Activated CD4-positive, CD25-positive, alpha-beta regulatory T cell treated with anti-CD3 and anti-CD28 coated beads, Interleukin-2, amount 50 U/mL, for 16 hours (primary cell): ENCODE results near the gene STRA6.

Experiments
- DNase-seq: peaks from one replicate; pipeline ENCODE4 v3.0.0-alpha.2; 2020; ENCODE audit warnings: low read depth, low spot score

STRA6 gene

GRCh38 chr15:74226761-74227540 is 24.4 kb upstream of the STRA6 start:
- no peak for DNase-seq

- no peak for DNase-seq
These were observed 23.3 kb upstream of the STRA6 start for GRCh38 chr15:74225928-74226327.

GRCh38 chr15:74222240-74223119 is 19.9 kb upstream of the STRA6 start:
- DNase-seq, result no peak

GRCh38 chr15:74221399-74222239 is 19.0 kb upstream of the STRA6 start:
- DNase-seq, result no peak

- no peak for DNase-seq
These were observed 18.1 kb upstream of the STRA6 start for GRCh38 chr15:74220475-74221248.

- DNase-seq, result no peak
These were observed 15.6 kb upstream of the STRA6 start for GRCh38 chr15:74217907-74218885.

GRCh38 chr15:74216949-74217348 is 14.4 kb upstream of the STRA6 start:
- no peak for DNase-seq

GRCh38 chr15:74215958-74216357 is 13.4 kb upstream of the STRA6 start:
- no peak for DNase-seq

- no peak for DNase-seq
These were observed 11.9 kb upstream of the STRA6 start for GRCh38 chr15:74214324-74215021.

GRCh38 chr15:74213858-74214284 is 11.3 kb upstream of the STRA6 start:
- DNase-seq, result no peak

GRCh38 chr15:74212494-74212893 is 9.9 kb upstream of the STRA6 start:
- DNase-seq, result no peak

GRCh38 chr15:74211656-74212055 is 9.1 kb upstream of the STRA6 start:
- DNase-seq, result no peak

GRCh38 chr15:74210729-74211128 is 8.1 kb upstream of the STRA6 start:
- no peak for DNase-seq

- DNase-seq, result no peak
These were observed 7.5 kb upstream of the STRA6 start for GRCh38 chr15:74209997-74210671.

- no peak for DNase-seq
These were observed 7.0 kb upstream of the STRA6 start for GRCh38 chr15:74209560-74209958.

- no peak for DNase-seq
These were observed 6.4 kb upstream of the STRA6 start for GRCh38 chr15:74208901-74209559.

- DNase-seq, result no peak
These were observed 5.9 kb upstream of the STRA6 start for GRCh38 chr15:74208496-74208895.
